GM18907 (cell line): ENCODE results near the gene AHSG.
"Not testable (repeated sequence)": the region's sequence is repeated elsewhere in the genome, so short reads cannot be mapped to it uniquely, and the experiment has no call there.

Source experiments
- ATAC-seq: cut with Tn5 transposase; IDR thresholded peaks from one replicate; pipeline ENCODE4 v1.9.1; 2021; ENCODE audit warnings: mild to moderate bottlenecking, moderate library complexity; ENCODE audit not compliant: unreplicated experiment

Gene AHSG

GRCh38 chr3:186614597-186615483 lies 2.0 kb downstream of the AHSG start:
- peak; percentile 60 for ATAC-seq

- ATAC-seq: no peak
Observed at GRCh38 chr3:186616299-186616617, 3.4 kb downstream of the AHSG start.

GRCh38 chr3:186617036-186617946 lies 4.4 kb downstream of the AHSG start:
- peak; percentile 93 for ATAC-seq

GRCh38 chr3:186618318-186618938 lies 5.6 kb downstream of the AHSG start:
- no peak for ATAC-seq

- ATAC-seq: no peak
Observed at GRCh38 chr3:186619787-186620212, 6.9 kb downstream of the AHSG start.

GRCh38 chr3:186620213-186621092 lies 7.6 kb downstream of the AHSG start:
- ATAC-seq: no peak

GRCh38 chr3:186621894-186622650 lies 9.2 kb downstream of the AHSG start:
- ATAC-seq: no peak

GRCh38 chr3:186622651-186623310 lies 9.9 kb downstream of the AHSG start:
- no peak for ATAC-seq

- no peak for ATAC-seq
Observed at GRCh38 chr3:186624598-186624997, 11.7 kb downstream of the AHSG start.

- no peak for ATAC-seq
Observed at GRCh38 chr3:186625600-186626042, 12.8 kb downstream of the AHSG start.

GRCh38 chr3:186626254-186626847 lies 13.5 kb downstream of the AHSG start:
- no peak for ATAC-seq

- ATAC-seq: no peak
Observed at GRCh38 chr3:186627852-186628414, 15.1 kb downstream of the AHSG start.

- no peak for ATAC-seq
Observed at GRCh38 chr3:186628756-186629155, 15.9 kb downstream of the AHSG start.

GRCh38 chr3:186630950-186631641 lies 18.2 kb downstream of the AHSG start:
- ATAC-seq: no peak

GRCh38 chr3:186633481-186633880 lies 20.6 kb downstream of the AHSG start:
- ATAC-seq: no peak

- not testable (repeated sequence) for ATAC-seq
Observed at GRCh38 chr3:186634207-186634606, 21.3 kb downstream of the AHSG start.

- ATAC-seq: no peak
Observed at GRCh38 chr3:186635532-186635931, 22.7 kb downstream of the AHSG start.

GRCh38 chr3:186636536-186636935 lies 23.7 kb downstream of the AHSG start:
- no peak for ATAC-seq
